ENCODE results near the gene CLMP. TPM values are rescaled to one million over a fixed set of nuclear protein-coding genes. Genes with fewer than 3 reads are reported as not detected.

CLMP gene
- total RNA-seq, 2 donors from 2014 or later, result 10.1 to 22.1 TPM

- no peak overlapping the region for H3K27ac ChIP-seq
- ATAC-seq (no peak), DNase-seq (no peak)
- TF ChIP-seq CTCF (IDR thresholded peaks at IDR 0.05) (no peak), POLR2A (IDR thresholded peaks at IDR 0.05) (no peak)
- H3K4me3 ChIP-seq, result no peak overlapping the region
- 92 to 98% methylated on average over 2 of the region's 2 CpGs for WGBS, 2 donors
- no peaks in the 10 kb centered on the region for H3K36me3 ChIP-seq (replicated peaks in 1 of 2; ENCODE audit: insufficient read depth in 1 of 2, low read depth in 2 of 2)
- H3K4me1 ChIP-seq, result no peaks in the 10 kb centered on the region
- intact Hi-C loops (cut with DNase I), result no loop called here
- H3K27me3 ChIP-seq, result no peaks in the 10 kb centered on the region
- no peaks in the 10 kb centered on the region for H3K9me3 ChIP-seq
Measured at GRCh38 chr11:123116486-123116885, 78.6 kb downstream of the CLMP start.

- H3K4me3 ChIP-seq, result no peak overlapping the region
- ATAC-seq (peak; percentile 73), DNase-seq (no peak)
- no peaks in the 10 kb centered on the region for H3K27me3 ChIP-seq
- WGBS, 2 donors, result 67 to 69% methylated on average over 4 of the region's 4 CpGs
- intact Hi-C loops (cut with DNase I), result loop anchor here (5.0 kb wide), 1 partner anchor 136 kb away; no protein-coding TSS in a partner anchor
- TF ChIP-seq CTCF (IDR thresholded peaks at IDR 0.05), result peak; percentile 69 to 92 (median 78)
- no peak for TF ChIP-seq POLR2A (IDR thresholded peaks at IDR 0.05)
- H3K4me1 ChIP-seq, result no peaks in the 10 kb centered on the region
- H3K27ac ChIP-seq, result no peak overlapping the region
- H3K9me3 ChIP-seq, result no peaks in the 10 kb centered on the region
- H3K36me3 ChIP-seq (replicated peaks in 1 of 2; ENCODE audit: insufficient read depth in 1 of 2, low read depth in 2 of 2), result no peaks in the 10 kb centered on the region
Measured at GRCh38 chr11:123111465-123111864, 83.6 kb downstream of the CLMP start.

GRCh38 chr11:123110397-123110796 lies 84.7 kb downstream of the CLMP start:
- 65 to 79% methylated on average over 8 of the region's 8 CpGs for WGBS, 2 donors
- intact Hi-C loops (cut with DNase I), result loop anchor here (5.0 kb wide), 1 partner anchor 137 kb away; no protein-coding TSS in a partner anchor
- Histone ChIP-seq H3K27ac (no peak overlapping the region), H3K36me3 (replicated peaks in 1 of 2; ENCODE audit: insufficient read depth in 1 of 2, low read depth in 2 of 2) (no peaks in the 10 kb centered on the region), H3K9me3 (no peaks in the 10 kb centered on the region), H3K4me1 (no peaks in the 10 kb centered on the region), H3K4me3 (no peak overlapping the region), H3K27me3 (no peaks in the 10 kb centered on the region)
- ATAC-seq (no peak), DNase-seq (no peak)
- no peak for TF ChIP-seq POLR2A (IDR thresholded peaks at IDR 0.05)
- no peak for TF ChIP-seq CTCF (IDR thresholded peaks at IDR 0.05)

GRCh38 chr11:123107945-123108495 lies 87.0 kb downstream of the CLMP start:
- no peak for ATAC-seq
- H3K36me3 ChIP-seq (replicated peaks in 1 of 2; ENCODE audit: insufficient read depth in 1 of 2, low read depth in 2 of 2), result no peaks in the 10 kb centered on the region
- no peaks in the 10 kb centered on the region for H3K27me3 ChIP-seq
- 70 to 73% methylated on average over 4 of the region's 4 CpGs for WGBS, 2 donors
- no peak overlapping the region for H3K4me3 ChIP-seq
- TF ChIP-seq POLR2A (IDR thresholded peaks at IDR 0.05), result no peak
- TF ChIP-seq CTCF (IDR thresholded peaks at IDR 0.05), result no peak
- DNase-seq, result no peak
- intact Hi-C loops (cut with DNase I), result no loop called here
- no peak overlapping the region for H3K27ac ChIP-seq
- no peaks in the 10 kb centered on the region for H3K9me3 ChIP-seq
- peaks cover 6% of the 10 kb centered on the region for H3K4me1 ChIP-seq

DNA sequence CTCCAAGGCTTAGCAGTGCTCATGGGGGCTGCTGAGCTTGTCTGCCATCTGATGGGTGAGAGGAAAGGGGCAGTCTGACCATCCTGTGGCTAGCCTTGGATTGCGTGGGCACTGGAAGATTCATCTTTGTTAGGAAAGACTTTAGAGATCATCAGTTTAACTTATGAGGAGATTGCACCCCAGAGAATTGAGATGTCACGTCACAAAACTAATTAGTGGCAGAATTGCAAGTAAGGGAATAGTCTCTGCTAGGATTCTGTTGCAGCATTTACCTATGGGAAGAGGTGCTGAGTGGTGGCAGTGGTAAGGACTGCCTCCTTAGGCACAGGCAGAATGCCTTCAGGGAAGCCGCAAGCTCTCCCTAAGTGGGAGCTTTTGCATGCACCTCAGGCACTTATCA lies 90.4 kb downstream of the CLMP start:
- no peak overlapping the region for H3K4me3 ChIP-seq
- no peak overlapping the region for H3K27ac ChIP-seq
- peaks cover 8% of the 10 kb centered on the region for H3K4me1 ChIP-seq
- no peaks in the 10 kb centered on the region for H3K36me3 ChIP-seq (replicated peaks in 1 of 2; ENCODE audit: insufficient read depth in 1 of 2, low read depth in 2 of 2)
- no peaks in the 10 kb centered on the region for H3K27me3 ChIP-seq
- 91 to 100% methylated on average over 3 of the region's 3 CpGs for WGBS, 2 donors
- H3K9me3 ChIP-seq, result no peaks in the 10 kb centered on the region
- DNase-seq, result no peak
- TF ChIP-seq POLR2A (IDR thresholded peaks at IDR 0.05), result no peak
- TF ChIP-seq CTCF (IDR thresholded peaks at IDR 0.05), result no peak
- ATAC-seq, result no peak
- intact Hi-C loops (cut with DNase I), result no loop called here

Data from body of pancreas (tissue), 4 donors.